Activated CD4-positive, alpha-beta T cell treated with anti-CD3 and anti-CD28 coated beads, Interleukin-2, Interleukin-4, amounts not matched to agents 100 ng/mL and 50 ng/mL, durations not matched to agents 16 hours and 8 hours (primary cell): ENCODE data around the gene PRPF6.

ENCODE experiments used
- DNase-seq: peaks from one replicate; pipeline ENCODE4 v3.0.0-alpha.2; 2020; ENCODE audit warnings: low spot score

Gene PRPF6, protein sequence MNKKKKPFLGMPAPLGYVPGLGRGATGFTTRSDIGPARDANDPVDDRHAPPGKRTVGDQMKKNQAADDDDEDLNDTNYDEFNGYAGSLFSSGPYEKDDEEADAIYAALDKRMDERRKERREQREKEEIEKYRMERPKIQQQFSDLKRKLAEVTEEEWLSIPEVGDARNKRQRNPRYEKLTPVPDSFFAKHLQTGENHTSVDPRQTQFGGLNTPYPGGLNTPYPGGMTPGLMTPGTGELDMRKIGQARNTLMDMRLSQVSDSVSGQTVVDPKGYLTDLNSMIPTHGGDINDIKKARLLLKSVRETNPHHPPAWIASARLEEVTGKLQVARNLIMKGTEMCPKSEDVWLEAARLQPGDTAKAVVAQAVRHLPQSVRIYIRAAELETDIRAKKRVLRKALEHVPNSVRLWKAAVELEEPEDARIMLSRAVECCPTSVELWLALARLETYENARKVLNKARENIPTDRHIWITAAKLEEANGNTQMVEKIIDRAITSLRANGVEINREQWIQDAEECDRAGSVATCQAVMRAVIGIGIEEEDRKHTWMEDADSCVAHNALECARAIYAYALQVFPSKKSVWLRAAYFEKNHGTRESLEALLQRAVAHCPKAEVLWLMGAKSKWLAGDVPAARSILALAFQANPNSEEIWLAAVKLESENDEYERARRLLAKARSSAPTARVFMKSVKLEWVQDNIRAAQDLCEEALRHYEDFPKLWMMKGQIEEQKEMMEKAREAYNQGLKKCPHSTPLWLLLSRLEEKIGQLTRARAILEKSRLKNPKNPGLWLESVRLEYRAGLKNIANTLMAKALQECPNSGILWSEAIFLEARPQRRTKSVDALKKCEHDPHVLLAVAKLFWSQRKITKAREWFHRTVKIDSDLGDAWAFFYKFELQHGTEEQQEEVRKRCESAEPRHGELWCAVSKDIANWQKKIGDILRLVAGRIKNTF

DNA sequence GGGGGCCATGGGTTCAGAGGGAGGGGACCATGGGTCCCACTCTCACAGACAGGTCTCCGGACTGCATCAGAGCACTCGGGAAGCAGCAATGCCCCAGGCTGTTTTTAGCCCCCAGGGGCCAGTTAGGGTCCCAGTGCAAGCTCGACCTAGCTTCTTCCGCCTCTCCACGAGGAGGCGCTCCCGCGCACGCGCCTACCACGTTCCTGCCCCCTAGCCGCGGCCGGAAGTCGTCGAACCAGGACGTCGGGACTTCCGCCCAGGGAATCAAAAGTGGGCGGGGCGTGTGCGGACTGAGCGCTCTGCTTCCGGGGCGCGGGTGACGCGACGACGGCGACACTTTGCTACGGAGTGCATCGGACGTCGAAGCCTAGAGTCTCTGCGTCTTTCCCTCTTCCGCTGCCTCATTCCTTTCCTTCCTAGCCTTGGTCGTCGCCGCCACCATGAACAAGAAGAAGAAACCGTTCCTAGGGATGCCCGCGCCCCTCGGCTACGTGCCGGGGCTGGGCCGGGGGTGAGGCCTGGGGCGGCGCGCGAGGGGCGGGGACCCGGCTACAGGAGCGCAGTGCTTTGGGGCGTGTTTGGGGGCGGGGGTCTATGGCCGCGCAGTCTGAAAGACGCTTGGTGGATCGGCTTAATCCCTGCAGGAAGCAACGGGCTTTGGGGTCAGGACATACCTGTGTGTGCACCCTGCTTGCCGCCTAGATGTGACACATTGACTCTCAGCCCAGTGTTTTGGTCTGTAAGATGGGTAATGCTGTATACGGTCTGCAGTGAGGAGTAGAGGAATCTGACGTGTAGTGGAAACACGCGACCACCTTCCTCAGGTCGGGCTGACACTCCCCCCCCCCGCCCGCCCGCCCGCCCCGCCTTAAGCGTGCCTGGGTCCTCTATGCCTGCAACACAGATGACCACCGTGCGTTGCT lies at the start of gene PRPF6:
Gene PRPF6 (plus strand): TSS at position 327 of the 923 bp plus-strand sequence. CDS start 114 bp downstream, at position 441.
- peak; percentile 97 for DNase-seq

- DNase-seq, result no peak
Measured at GRCh38 chr20:63931735-63932134, 49.2 kb upstream of the PRPF6 start.

- DNase-seq, result no peak
Measured at GRCh38 chr20:63932606-63933160, 48.2 kb upstream of the PRPF6 start.

DNA sequence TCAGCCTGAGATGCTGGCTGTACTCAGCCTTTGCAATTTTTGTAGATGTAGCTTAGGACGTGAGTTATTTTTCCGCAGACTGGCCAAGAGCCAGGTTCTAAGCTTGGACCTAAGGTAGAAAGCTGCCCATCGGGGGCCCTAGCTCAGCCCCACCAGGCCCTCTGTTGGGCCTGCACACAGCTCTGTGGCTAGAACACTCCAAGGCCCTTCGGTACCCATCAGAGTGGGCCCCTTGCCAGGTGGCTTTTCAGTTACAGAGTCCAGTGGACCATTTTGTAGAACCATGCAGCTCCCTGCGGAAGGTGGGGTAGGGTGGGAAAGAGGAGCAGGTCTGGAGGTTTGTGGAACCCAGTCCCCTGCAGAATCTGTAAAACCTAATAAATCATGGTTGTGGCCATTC lies 47.3 kb upstream of the PRPF6 start:
- DNase-seq, result no peak

DNA sequence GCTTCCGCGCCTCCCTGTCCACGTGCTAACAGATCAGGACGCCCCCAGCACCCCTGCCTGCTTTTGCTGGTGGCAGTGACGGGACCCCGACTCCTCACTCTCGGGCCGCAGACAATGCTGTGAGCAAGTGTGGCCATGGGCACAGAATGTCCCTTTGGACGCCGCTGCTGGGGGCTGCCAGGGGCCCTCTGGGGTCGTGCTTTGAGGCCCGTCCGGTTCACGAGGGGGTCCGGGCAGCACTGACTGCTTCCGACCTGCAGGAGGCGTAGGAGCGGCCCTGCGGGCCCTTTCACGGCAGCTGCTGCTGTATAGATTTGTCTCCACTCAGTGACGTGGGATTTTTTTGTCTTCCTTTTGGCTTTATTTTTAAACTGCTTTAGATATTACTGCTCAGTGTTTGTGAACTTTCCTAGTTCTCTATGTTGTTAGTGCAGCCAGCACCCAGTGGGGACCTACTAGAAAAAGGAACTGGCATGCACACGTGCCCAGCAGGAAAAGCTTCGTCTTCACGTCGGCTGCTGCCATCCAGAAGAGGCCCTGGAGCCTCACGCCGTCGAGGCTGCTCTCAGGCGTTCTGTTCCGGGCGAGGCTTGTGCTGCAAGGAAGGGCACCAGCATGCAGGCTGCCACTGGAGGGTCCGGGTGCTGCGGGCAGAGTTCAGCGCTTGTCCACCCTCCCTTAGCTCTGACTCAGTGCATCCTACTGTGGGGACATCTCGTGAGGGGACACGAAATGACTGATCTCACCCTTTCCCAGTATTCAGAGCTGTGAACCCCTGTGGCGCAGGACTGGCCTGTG lies 46.5 kb upstream of the PRPF6 start:
- no peak for DNase-seq

DNA sequence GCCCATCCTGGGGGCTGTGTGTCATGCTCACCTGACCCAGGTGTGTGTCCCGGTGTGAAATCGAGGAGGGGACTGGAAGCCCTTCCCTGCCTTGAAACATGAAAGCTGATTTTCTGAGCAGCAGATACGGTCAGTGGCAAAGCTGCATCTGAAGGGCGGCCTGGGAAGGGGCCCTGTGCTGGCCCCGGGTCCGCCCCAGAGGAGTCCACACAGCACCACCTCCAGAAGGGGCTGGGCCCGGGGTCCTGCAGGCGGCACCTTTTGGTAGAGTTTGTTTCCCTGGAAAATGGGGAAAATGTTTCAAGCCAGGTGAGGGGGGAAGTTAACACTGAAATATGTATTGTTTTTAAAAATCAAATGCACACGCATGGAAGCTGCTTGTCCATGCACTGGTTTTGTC lies 45.5 kb upstream of the PRPF6 start:
- DNase-seq, result no peak

DNA sequence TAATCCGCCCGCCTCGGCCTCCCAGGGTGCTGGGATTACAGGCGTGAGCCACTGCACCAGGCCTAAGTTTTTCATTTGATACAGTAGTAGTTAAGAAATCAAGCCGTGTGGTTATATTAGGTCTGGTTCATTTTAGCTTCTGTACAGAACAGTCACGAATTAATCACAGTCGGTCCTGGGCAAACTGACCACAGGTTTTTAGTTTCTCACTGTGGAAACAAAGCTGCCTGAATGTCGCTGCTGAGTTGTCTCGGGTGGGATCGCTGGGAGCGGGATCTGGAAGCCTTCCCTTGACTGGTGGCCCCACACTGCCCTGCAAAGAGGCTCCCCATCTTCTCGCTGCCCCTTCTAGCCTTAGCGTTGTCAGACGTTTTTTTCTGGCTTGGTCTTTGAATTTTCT lies 43.3 kb upstream of the PRPF6 start:
- no peak for DNase-seq

DNA sequence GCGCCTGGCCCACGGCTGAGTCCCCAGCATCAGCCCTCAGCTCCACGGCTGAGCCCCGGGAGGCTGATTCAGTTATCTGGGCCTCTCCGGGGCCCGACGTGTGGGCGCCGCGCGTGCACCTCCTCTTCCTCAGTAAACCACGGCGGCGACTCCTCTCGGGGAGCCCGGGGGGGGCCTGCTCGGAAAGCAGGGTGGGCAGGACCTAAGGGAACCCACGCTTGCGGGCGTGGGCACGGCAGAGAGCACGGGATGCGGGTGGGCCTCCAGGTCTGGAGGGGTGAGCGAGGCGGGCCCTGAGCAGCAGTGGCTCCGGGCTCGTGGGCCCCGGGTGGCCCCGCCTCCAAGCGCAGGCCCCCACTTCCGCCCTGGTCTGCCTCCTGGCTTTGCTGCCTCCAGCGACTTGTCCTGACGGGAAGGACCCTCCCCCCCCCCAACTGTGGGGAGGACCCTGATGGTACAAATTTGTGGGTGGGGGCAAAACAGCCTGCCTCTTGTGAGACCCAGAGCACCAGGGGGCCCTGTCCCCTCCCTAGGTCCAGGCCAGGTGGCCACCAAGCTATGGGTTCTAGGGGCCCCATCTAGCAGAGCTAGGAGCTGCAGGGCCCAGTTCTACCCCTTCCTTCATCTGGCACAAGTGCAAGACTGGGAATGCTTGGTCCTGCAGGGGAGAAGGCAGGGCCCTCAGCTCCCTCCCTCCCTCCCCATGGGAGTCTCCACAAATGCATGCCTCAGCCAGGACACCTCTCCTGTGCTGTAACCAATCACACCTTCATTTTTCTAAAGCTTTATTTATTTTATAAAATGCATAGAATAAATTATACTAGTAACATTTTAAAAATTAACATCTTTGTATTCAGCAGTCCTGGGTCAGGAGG lies 41.6 kb upstream of the PRPF6 start:
- DNase-seq, result no peak

DNA sequence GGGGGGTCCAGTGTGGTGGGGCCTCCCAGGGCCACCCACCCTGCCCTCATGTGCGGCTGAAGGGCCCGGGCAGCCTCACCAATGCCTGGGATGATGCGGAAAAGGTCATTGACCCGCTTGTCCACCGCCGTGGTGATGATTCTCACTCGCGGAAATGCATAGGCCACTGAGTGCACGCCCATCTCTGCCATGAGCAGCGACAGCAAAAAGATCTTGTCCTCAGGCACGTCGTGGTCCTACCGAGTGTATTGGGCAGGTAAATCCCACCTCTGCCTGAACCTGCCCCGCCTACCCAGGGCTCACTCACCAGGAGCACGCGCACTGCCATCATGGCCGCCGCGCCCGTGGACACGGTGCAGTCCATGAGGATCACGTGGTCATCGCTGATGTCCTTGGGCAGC lies 40.9 kb upstream of the PRPF6 start:
- no peak for DNase-seq

DNA sequence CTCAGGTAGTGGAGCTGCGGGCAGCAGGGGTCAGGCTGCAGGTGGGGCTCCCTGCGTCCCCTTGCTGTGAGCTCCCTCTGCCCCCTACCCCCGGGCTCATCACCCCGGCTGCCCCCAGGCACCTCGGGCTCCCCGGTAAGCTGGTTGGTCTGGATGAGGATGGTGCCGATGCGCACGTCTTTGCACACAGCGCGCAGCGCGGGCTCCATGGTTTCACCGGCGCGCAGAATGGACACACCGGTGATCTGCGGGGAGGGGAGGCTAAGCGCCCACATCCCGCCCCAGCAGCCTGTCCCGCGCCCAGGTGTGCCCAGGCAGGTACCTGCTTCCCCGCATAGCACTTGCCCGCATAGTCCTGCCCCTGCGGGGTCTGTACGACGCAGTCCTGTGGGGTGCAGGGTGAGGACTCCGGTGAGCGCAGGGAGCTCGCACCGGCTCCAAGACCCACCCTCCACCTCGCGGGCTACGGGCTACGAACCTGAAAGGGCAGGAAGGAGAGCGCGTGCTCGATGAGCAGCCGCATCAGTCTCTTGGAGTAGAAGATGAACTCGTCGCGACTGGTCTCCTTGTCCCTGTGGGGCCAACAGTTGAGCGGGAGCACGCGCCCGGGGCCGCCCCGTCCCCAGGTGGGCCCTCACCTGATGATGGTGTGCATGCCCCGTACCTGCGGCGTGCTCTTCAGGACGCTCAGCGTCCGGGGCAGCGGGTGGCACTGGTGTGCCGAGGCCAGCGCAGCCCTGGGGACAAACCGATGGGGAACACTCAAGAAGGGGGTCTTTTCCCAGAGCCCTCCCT lies 40.3 kb upstream of the PRPF6 start:
- DNase-seq, result no peak

DNA sequence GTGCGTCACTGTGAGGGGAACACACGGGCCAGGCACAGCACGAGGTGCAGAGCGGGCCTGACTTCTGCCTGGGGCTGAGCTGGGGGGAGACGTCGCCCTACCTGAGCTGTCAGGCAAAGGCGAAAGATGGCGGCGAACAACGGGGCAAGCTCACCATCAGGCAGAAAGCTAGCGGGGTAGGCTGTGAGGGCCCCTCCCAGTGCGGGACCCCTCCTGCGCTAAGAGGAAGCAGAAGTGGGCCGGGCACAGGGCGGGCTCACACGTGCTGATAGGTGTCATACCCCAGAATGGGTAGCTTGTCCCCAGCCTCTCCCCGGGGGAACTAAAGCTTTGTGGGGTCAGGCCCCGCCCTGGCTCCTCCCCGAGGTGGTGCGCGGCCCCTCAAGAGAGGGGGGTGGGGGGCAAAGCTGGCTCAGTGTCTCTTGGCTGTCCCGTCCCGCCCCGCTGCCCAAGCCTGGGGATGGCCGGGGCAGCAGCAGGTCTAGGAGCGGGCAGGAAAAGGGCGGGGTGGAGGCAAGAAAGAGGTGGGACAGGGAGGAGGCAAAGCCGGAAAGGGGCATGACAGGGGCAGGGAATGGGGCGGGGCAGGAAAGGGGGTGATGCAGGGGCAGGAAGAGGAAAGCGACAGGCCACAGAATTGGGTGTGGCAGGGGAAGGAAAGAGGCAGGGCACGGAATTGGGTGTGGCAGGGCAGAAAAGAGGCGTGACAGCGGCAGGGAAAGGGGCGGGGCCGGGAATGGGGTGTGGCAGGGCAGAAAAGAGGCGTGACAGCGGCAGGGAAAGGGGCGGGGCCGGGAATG lies 39.5 kb upstream of the PRPF6 start:
- DNase-seq, result peak; percentile 96

DNA sequence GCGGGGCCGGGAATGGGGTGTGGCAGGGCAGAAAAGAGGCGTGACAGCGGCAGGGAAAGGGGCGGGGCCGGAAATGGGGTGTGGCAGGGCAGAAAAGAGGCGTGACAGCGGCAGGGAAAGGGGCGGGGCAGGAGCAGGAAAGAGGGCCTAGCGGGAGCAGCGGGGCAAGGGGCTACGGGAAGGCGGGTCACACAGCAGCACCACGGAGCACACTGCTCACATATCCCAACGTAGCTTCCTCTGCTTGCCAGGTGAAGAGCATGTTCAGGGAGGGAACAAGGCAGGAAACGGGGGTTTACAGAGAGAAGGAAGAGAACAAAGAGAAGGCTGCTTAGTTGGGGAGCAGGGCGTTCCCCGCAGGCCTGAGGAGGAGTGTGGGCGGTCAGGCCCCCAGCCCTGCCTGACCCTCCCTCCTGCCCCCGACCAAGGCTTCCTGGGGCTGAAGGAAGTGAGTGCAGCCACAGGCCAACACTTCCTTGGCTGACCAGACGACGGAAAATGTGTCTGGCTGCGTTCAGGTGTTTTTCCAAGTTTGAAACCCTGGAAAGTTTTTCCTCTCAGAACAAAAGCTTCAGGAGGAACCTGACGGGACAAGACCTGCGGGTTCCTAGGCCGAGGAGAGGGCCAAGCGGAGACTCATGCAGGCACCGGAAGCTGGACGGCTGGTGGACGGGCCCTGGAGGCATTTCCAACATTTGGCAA lies 38.5 kb upstream of the PRPF6 start:
- DNase-seq, result peak; percentile 68

DNA sequence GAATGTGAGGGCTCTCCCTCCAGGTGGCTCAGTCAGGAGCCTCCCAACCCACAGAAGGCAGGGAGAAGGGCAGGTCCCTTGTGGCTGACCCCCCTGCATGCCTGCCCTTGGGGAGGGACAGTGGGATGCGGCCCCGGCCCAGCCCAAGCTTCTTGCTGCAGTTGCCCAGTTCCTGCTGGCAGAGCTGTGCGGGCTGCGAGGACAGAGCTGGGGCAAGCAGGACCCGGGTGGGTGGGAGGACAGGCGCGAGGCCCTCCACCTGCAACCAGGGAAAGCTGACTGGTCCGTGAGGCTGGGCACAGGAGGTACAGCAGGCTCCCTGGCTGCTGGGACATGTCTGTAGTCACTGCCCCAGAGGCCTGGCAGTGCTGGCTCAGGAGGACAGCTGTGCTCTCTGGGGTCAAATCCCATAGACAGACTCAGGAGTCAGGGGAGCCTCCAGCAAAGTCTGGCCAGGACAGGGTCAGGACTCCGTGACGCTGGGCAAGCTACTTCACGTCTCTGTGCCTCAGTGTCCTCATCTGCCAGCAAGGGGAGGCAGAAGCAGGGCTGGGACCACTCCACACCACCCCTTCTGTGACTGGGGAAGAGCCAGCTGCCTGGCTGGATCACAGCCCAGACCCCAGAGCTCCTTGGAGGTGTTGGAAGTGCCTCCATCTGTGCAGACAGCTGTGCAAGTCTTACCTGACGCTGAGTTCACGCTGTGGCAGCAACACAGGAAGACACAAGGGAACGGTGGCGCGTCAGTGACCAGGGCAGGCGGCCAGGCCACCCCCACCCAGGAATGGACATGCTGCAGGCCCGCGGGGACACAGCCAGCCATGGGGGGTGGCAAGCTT lies 37.7 kb upstream of the PRPF6 start:
- DNase-seq, result no peak

GRCh38 chr20:63943808-63944077 lies 37.2 kb upstream of the PRPF6 start:
- no peak for DNase-seq

GRCh38 chr20:63944078-63944941 lies 36.6 kb upstream of the PRPF6 start:
- DNase-seq, result no peak
